ENCODE results near the gene ZNF524.

DNA sequence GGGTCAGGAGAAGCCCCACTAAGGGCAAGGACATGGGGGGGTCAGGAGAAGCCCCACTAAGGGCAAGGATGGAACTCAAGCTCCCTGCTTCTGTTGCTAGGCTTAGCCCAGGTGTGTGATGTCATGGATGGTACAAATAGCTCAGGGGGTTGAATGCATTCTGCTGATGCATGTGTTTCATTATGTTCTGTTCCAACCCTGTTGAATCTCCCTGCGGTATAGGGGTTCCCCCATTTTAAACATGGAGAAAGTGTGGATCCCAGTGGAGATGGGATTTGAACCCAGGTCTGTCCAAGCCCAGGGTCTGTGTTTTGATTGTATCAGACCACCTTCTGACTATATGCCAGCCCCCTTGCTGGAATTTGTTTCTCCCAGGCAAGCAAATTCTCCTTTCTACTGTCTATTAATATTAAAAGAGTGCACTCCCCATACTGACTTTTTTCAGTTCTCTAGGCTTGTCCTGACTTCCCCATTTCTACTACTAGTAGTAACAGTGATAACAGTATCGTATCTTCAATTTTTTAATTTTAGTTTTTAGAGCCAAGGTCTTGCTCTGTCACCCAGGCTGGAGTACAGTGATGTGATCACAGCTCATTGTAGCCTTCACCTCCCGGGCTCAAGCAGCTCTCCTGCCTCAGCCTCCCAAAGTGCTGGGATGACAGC lies 12.0 kb downstream of the ZNF524 start:
- TF ChIP-seq, protein P1, sequence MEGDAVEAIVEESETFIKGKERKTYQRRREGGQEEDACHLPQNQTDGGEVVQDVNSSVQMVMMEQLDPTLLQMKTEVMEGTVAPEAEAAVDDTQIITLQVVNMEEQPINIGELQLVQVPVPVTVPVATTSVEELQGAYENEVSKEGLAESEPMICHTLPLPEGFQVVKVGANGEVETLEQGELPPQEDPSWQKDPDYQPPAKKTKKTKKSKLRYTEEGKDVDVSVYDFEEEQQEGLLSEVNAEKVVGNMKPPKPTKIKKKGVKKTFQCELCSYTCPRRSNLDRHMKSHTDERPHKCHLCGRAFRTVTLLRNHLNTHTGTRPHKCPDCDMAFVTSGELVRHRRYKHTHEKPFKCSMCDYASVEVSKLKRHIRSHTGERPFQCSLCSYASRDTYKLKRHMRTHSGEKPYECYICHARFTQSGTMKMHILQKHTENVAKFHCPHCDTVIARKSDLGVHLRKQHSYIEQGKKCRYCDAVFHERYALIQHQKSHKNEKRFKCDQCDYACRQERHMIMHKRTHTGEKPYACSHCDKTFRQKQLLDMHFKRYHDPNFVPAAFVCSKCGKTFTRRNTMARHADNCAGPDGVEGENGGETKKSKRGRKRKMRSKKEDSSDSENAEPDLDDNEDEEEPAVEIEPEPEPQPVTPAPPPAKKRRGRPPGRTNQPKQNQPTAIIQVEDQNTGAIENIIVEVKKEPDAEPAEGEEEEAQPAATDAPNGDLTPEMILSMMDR (IDR thresholded peaks at IDR 0.05; ENCODE audit: poor library complexity) = no peak
- TF ChIP-seq EZH2 (IDR thresholded peaks at IDR 0.05; ENCODE audit: borderline replicate concordance) = no peak
